GM12891 (cell line): Measurements from ENCODE around the gene ADAMTS10.

Experiments used
- DNase-seq: peaks from one replicate; pipeline ENCODE4 v3.0.0; 2011; ENCODE audit warnings: low spot score; ENCODE audit not compliant: insufficient read length
- FAIRE-seq: peaks from 2 replicates; lab custom pipeline; 2011; peaks lifted over from hg19 to GRCh38; lab: Jason Lieb, UNC
- PAX5 ChIP-seq: IDR thresholded peaks from 2 replicates; pipeline ENCODE4 v1.6.1; 2011; ENCODE audit warnings: low read length, moderate library complexity, mild to moderate bottlenecking; ENCODE audit not compliant: insufficient read depth, severe bottlenecking
- POLR2A ChIP-seq: IDR thresholded peaks from 2 replicates; pipeline ENCODE4 v1.6.1; 2011; ENCODE audit warnings: low read depth, low read length, control low read depth
- POLR2AphosphoS5 ChIP-seq: IDR thresholded peaks from 2 replicates; pipeline ENCODE4 v1.6.1; 2011; ENCODE audit warnings: low read depth, low read length, control low read depth
- POU2F2 ChIP-seq: IDR thresholded peaks from 2 replicates; pipeline ENCODE4 v1.6.1; 2011; ENCODE audit warnings: low read depth, mild to moderate bottlenecking, control low read depth, low read length, moderate library complexity
- SPI1 ChIP-seq: IDR thresholded peaks from 2 replicates; pipeline ENCODE4 v1.6.1; 2011; ENCODE audit warnings: low read depth, low read length, control low read depth
- TAF1 ChIP-seq: IDR thresholded peaks from 2 replicates; pipeline ENCODE4 v1.6.1; 2011; ENCODE audit warnings: low read depth, low read length, control low read depth

Gene ADAMTS10

GRCh38 chr19:8600064-8600463 lies 10.5 kb downstream of the ADAMTS10 start:
- no peak for TF ChIP-seq POLR2AphosphoS5
- no peak for DNase-seq
- no peak for FAIRE-seq

GRCh38 chr19:8596168-8596567 lies 14.3 kb downstream of the ADAMTS10 start:
- FAIRE-seq: no peak

GRCh38 chr19:8595651-8596050 lies 14.9 kb downstream of the ADAMTS10 start:
- no peak for FAIRE-seq
- no peak for TF ChIP-seq TAF1
- no peak for TF ChIP-seq SPI1
- TF ChIP-seq PAX5: no peak
- TF ChIP-seq POLR2AphosphoS5: no peak
- TF ChIP-seq POU2F2: no peak
- no peak for TF ChIP-seq POLR2A
- DNase-seq: no peak

More at GRCh38 chr19:8596168-8596567, 14.3 kb downstream of the ADAMTS10 start:
- TF ChIP-seq SPI1 (no peak), POLR2AphosphoS5 (no peak), TAF1 (no peak), POLR2A (no peak), PAX5 (no peak), POU2F2 (no peak)
- DNase-seq: no peak

- no peak for FAIRE-seq
- TF ChIP-seq TAF1 (no peak), SPI1 (no peak), PAX5 (no peak), POLR2AphosphoS5 (no peak), POU2F2 (no peak), POLR2A (no peak)
Observed at GRCh38 chr19:8593931-8594330, 16.6 kb downstream of the ADAMTS10 start.

GRCh38 chr19:8592231-8593009 lies 18.1 kb downstream of the ADAMTS10 start:
- DNase-seq (no peak), FAIRE-seq (no peak)

More at GRCh38 chr19:8593931-8594330, 16.6 kb downstream of the ADAMTS10 start:
- no peak for DNase-seq

GRCh38 chr19:8589177-8589714 lies 21.3 kb downstream of the ADAMTS10 start:
- no peak for TF ChIP-seq POLR2A
- no peak for TF ChIP-seq PAX5
- no peak for TF ChIP-seq POLR2AphosphoS5
- TF ChIP-seq TAF1: no peak
- no peak for TF ChIP-seq SPI1
- TF ChIP-seq POU2F2: no peak
- FAIRE-seq: no peak
- no peak for DNase-seq

More at GRCh38 chr19:8592231-8593009, 18.1 kb downstream of the ADAMTS10 start:
- TF ChIP-seq TAF1 (no peak), SPI1 (no peak), POLR2AphosphoS5 (no peak), POU2F2 (no peak), POLR2A (no peak)

GRCh38 chr19:8585894-8586750 lies 24.4 kb downstream of the ADAMTS10 start:
- FAIRE-seq: no peak
- no peak for TF ChIP-seq POLR2A
- TF ChIP-seq POLR2AphosphoS5: no peak
- TF ChIP-seq PAX5: no peak
- no peak for TF ChIP-seq TAF1
- TF ChIP-seq POU2F2: no peak
- no peak for TF ChIP-seq SPI1

GRCh38 chr19:8584965-8585893 lies 25.3 kb downstream of the ADAMTS10 start:
- TF ChIP-seq TAF1 (no peak), PAX5 (no peak), POLR2A (no peak), SPI1 (no peak), POU2F2 (no peak), POLR2AphosphoS5 (no peak)
- no peak for DNase-seq
- FAIRE-seq: no peak

More at GRCh38 chr19:8585894-8586750, 24.4 kb downstream of the ADAMTS10 start:
- DNase-seq: no peak

GRCh38 chr19:8580710-8581281 lies 29.7 kb downstream of the ADAMTS10 start:
- peak; percentile 71 for DNase-seq
- FAIRE-seq: peak; percentile 92
- TF ChIP-seq SPI1: 0 out of 2 replicates have a peak, but pooled peaks have one; percentile 1
- TF ChIP-seq POU2F2: 0 out of 2 replicates have a peak, but pooled peaks have one; percentile 11
- no peak for TF ChIP-seq POLR2A
